GM21529 (cell line): ENCODE data around the gene TAOK1.

Source experiments
- ATAC-seq: cut with Tn5 transposase; IDR thresholded peaks from one replicate; pipeline ENCODE4 v1.9.1; 2021; ENCODE audit not compliant: unreplicated experiment

TAOK1 gene

DNA sequence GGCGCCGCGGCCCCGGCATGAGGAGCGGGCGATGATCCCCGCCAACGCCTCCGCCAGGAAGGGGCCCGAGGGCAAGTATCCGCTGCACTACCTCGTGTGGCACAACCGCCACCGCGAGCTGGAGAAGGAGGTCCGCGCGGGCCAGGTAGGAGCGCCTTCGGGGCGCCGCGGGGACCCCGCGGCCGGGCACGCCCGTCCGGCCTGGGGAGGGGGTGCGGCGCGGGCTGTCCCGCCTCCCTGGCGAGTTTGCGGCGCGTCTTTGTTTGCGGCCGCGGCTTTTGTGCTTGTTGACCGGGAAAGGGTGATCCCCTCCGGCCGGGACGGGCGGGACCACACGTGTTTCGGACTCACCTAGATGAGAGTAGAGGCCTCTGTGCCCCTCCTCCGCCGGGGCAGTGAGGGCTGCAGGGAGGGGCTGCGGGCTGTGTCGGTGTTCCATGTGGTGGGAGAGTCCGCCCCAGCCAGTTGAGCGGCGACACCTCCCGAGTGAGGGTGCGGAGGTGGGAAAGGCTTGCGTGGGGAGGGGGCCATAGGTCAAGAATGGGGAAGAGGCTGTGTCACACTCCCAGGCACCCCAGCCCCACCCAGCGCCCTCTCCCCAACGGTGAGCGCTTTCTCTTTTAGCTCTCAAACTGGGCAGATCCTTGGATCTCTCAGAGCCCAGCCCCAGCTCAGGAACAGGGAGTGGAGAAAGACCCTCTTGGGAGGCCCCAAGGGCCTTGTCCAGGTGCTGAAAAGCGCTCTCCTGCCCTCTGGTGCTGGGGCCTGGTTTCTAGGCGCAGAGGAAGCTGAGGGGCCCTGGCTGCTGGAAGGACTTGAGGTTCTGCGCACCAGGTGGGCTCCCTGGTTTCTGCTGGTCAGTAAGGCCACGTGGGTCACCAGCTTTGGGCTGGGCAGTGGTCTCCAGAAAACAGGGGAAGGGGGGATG lies 203.7 kb downstream of the TAOK1 start:
- no peak for ATAC-seq

DNA sequence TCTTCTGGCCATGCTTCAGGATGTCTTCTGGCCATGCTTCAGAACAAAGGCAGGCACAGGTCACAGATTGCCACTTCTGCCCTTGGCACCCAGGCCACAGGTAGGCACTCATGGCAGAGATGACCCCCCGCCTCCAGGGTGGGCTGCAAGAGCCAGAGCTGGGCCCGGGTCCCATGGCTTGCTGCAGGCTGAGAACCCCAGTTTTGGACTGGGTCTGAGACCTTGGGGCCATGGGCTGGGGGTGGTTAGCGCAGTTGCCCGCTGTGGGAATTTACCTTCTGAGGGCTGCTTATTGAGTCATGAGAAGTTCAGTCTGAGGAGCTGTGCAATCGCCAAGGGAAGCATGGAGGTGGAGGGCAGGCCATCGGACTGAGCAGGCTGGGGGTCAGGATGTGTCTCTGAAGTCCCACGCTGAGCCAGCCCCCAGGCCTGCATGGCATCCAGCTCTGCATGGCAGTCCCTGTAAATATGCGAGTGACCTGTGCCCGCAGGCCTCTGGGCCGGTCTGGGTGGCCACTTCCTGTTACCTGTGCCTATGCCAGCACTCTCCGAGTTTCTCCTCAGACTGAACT lies 204.4 kb downstream of the TAOK1 start:
- ATAC-seq = no peak

DNA sequence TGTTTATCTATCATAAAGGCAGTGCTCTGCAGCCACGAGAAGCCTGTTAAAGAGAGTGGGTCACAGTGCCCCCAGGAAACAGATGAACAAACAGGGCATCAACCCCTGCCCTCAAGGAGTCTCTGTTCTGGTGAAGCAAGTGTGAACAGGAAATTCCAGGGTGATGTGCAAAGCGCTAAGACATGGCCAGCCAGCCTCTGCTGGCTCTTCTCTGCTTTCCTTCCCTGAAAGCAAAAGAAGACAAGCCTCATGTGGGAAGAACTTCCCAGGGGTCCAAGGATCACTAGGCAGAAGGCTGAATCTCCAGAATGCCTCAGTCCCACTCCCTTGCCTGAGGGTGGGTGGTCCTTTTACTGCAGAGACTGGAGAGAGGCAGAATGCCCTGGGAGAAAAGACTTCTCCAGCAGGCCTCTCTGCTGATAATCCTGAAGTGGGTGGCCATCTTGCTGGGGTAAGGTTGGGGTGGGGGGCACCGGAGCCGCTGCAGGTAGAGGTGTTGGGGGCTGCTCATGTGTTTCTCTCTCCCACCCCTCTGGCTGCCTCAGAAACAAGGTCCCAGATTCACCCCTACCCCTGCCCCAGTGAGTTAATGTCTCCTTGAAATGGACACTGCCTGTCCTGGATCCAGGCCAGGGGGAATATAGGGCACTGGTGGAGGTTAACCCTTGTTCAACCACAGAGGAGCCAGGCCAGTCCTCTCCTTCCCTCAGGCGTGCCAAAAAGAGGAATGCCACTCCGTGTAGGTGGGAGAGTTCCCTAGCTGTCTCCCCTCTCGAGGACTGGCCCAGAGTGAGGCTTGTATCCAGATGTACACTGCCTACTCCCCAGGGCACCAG lies 205.2 kb downstream of the TAOK1 start:
- ATAC-seq = no peak

DNA sequence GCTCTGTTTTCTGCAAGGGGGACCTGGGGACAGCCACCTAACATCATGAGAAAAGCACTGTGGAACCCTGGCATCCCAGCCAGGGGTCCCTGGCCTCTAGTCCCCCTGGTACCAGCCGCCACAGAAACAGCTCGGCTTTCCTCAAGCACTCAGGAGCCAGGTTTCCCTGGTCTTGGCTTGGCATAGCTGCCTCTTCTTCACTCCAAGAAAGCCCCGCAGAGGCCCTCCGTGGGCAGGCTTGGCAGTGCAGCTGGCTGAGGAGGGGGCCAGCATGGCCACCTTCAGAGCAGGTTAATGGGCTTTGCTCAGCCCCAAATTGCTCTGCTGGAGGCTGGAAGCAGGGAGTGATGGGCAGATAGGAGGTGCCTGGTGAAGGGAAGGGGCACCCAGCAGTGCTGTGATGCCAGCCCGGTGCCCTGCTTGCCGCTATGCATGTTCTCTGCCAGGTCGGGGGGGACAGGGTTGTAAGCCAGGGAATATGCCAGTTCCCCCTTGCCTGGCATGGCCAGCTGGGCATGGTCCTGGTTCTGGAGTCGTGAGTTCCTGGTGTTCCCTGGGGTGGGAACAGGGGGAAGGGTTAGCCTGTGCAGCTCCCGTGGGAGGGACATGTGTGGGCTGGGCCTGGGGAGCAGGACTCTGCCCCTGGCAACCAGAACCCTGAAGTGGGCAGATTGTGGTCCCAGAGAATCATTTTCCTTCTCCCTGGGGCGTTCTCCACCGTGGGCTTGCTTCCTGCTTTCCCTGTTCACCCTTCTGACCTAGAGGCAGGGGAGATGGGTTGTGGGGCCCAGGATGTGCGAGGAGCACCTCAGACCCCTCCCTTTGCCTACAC lies 206.0 kb downstream of the TAOK1 start:
- ATAC-seq = no peak

DNA sequence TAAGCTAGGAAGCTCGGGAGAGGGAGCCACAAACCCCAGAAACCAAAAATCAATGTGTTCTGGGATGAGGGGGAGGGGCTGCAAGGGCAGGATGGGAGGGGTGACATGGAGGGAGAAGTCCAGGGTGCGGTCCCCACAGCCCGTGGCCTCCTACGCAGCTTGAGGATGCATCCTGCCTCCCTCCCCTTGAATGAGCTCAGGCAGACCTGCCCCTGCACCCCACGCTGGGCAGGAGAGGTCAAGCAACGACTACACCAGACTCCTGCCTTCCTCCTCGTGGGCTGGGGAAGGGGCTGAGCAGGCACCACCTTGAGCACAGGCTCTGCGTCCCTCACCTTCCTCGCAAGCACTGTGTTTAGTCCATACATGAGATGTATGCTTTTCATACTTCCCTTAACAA lies 206.6 kb downstream of the TAOK1 start:
- ATAC-seq = no peak

DNA sequence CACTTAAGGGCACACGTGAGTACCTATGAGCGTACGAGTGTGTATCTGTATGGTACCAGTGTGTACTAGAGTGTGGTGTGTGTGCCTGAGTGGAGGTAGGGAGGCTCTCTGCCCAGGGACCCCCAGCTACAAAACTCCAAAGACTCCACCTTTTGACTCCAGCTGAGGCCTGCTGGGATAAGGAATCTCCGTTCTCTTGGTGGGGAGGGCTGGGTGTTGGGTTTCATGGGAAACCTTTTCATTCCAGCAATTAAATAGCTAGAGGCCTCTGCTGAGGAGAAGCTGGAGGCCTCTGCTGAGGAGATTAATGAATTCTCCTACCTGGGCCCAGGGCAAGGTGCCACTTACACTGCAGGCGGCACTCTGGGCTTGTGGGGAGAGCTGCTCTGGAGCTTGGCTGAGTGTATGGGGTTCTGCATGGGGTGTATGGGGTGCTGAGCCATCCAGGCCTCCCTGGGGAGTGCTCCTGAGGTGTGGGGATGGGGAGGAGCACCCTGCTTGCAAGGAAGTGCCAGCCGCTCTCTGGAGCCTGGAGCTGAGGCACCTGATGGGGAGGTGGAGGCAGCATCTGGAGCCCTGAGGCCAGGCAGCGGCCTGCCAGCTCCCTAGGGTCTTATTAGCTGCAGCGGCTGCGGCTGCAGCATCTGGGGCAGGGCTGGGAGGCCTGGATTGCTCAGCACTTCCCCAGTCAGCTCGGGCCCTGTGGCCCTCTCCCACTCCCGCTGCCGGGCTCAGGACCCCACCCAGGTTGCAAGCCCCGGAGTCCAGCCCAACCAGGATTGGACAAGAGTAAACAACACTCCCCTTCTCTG lies 207.4 kb downstream of the TAOK1 start:
- ATAC-seq = no peak
